HG02973 (cell line): ENCODE measurements around the gene UBASH3B.

Experiments
- ATAC-seq: cut with Tn5 transposase; IDR thresholded peaks from one replicate; pipeline ENCODE4 v1.9.1; 2021; ENCODE audit warnings: moderate library complexity; ENCODE audit not compliant: unreplicated experiment

Gene UBASH3B

DNA sequence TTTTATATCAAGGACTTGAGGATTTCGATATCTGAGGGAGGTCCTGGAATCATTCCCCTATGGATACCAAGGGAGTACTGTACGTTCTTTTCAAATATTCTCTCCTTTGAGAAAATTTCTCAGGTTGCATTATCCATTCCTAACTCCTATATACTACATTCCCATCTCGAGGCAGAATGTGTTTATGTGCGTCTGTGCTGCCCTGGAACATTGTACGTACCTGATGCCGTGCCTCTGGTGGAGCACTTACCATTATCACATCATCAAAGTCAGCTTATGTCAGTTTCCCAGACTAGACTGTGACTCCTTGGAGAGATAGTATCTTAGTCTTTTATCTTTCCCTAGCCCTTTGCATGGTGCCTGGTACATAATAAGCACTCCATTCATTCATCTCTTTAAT is 21.7 kb downstream of the UBASH3B start:
- ATAC-seq = no peak

DNA sequence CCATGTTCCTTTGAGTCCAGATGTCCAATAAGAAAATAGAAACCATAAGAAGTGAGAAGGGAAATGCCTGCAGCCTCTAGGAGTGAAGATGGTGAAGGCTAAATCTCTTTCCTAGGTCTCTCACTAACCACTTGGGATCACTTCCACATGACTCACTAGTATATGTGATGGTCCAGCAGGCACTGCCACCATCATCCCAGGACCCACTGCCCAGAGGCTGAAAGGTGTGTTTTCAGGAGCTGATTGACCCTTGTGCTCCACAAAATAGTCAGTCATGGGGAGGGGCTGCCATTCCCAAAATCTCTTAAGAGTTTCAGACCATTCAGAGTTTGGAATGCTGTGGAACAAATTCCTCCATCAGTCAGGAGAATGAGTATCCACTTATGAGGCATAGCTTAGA is 22.9 kb downstream of the UBASH3B start:
- ATAC-seq = no peak

DNA sequence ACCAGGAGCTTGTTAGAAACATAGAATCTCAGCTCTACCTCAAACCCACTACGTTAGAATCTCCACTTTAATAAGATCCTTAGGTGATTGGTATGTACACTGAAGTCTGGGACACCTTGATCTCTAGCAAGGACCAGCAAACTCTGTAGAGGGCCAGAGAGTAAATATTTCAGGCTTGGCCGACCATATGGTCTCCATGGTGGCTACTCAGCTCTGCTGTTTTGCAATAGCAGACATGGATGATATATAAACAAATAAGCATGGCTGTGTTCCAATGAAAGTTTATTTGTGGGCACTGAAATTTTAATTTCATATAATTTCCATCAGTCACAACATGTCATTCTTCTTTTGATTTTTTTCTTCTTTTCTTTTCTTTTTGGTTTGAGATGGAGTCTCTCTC is 23.9 kb downstream of the UBASH3B start:
- ATAC-seq = no peak

DNA sequence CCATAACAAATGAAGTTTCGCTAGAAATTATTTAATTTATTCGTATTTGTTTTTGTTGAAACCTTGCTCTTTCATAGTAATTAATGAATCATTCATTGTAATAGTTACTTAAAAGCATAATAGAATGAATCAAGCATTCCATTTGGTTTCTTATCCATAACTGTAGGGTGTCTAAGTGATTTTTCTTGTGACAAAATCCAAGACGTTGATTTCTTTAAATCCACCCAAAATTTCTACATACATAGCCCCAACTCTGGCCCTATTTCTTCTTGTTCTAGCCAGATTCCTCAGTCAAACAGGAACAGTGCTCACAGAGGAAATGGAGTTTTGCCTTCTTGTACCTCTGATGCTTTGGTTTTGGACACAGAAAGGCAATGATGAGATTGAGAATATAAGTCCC is 25.5 kb downstream of the UBASH3B start:
- no peak for ATAC-seq

DNA sequence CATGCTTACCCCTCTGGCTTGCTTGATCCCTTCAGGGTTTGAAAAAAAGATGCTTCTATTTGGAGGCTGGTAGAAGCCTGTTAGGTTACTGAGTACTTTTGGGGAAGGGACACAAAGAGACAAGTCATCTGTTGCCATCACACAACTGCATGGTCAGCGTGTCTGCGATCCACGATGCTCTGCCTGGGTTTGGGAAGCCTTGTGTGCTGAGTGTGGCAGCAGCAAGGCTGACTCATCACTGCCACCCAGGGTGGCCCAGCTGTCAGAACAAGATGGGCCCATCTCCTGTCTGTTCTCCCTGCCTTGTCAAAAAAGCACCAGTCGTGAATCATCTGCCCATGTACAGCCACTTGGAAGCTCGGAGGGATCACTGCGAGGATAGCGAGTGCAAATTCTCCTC is 26.2 kb downstream of the UBASH3B start:
- ATAC-seq = no peak

DNA sequence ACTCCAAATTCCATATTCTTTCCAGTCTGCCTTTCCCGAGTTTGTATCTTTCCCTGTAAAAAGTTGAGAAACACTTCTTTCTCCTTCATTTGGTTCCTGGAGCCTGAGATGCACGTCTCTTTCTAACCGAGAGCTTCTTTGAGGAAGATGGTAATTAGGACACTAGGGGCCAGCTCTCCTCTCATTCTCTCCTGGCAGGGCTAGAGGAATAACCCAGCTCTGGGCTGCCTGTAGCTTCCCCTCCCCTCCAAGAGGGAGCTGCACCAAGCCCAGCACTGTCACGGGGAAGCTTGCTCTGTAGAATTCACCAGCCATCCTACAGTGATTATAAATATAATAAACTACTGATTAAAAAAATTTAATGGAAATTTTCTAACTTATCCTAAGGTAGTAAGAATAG is 26.9 kb downstream of the UBASH3B start:
- no peak for ATAC-seq

DNA sequence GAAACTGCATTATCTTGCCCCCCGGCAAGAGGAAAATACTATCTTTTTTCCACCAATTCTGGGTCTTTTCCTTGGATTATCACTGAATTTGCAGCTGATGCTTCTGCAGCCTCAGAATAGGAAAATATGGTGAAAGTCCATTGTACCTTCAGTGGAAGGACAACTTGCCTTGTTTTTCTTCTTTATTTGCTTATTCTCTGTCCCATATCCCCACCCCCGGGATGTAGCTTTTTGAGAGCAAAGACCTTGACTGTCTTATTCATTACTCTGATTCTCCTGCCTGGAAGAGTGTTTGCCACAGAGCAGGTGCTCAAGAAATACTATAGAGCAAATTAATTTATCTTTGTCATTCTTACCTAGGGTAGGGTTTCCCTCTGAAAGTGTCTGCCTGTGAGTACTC is 29.5 kb downstream of the UBASH3B start:
- no peak for ATAC-seq

DNA sequence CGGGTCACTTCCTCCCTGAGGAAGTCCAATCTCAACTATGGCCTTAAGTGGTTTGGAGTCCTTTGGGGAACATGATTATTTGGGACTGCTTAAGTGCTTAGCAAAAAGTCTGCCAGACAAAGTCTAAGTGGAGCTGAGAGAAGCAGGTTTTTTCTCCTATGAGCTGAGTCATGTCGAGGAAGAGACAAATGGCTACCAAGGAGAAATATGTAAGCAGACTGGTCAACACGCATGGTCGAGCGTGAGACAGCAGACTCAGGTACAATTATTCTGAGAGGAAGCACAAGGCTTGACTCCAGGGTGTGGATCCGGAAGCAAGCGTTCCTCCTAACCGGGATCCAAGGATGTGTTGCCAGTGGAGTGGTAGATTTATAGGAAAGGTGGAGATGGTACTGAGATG is 30.6 kb downstream of the UBASH3B start:
- no peak for ATAC-seq

DNA sequence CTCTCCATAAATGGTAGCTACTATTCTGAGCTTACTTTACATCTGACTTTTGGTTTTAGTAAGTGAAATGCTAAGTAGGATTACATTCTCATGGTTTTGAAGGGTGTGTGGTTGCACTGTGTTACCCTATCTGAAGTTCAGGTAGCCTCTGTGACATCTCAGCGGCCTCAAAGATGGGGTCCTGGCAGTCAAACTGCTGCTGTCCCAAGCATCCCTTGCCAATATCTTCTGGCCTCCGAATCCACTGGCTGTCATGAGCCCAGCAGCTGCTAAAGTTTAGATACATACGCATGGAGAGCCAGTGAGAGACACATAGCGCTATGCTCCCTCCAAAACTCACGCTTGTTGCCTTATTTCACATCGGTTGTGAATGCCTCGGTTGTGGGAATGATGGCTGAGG is 34.9 kb downstream of the UBASH3B start:
- no peak for ATAC-seq

DNA sequence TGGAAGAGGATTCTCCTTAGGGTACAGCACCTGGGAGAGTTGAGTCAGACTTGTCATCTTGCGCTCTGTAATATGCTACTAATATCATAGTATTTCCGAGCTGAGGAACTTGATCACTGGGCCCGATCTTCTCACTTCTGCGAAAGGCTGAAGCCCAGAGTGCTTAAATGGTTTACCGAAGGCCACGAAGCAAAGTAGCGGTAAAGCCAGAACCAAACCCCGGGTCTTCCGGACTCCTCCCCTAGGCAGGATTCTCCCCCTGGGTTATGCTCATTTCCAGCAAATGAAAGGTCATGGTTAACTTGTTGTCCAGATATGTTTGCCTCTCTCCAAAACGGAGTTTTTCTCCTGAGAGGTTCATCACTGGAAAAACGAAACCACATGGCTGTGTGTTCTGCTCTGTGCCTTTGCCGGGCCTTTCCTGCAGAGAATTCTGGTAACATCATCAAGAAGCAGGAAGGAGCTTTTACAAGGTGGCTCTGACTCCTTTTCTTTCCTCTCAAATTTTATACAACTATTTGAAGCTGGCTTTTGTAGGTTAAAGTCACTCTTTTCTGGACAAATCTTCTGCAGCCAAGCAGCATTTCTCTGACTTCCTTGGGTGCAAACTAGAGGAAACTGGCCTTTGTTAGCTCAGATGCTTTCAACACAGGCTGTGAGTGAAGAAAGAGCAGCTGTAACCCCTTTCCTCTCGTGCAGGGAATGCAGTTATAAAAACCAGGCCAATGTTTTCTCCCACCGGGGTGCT is 35.5 kb downstream of the UBASH3B start:
- ATAC-seq = no peak

DNA sequence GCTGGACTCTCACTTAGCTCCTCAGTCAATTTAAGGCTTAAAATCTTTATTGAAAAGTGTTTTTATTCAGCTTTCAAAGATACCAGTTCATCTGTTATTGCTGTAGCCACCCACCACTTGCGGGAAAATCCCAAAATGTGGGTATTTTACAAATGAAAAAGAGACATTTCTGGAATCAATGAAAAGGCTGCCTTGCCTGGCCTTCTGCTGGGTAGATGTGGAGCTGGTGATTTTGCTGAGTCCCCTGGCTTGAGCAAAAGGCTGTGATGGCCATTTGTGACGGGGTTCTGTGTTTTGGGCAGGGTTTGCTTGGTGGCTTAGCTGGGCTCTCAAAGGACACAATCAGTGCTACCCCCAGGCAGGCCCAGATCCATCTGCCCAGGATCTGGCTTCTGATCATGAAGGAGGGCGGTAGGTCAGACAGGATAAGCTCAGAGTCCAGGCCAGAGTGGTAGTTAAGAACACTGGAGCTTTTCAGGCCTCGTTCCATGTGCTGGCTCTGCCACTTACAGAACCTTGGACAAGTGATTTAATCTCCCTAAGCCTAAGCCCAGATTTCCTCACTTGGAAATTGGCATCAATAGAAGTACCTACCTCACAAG is 36.1 kb downstream of the UBASH3B start:
- no peak for ATAC-seq

DNA sequence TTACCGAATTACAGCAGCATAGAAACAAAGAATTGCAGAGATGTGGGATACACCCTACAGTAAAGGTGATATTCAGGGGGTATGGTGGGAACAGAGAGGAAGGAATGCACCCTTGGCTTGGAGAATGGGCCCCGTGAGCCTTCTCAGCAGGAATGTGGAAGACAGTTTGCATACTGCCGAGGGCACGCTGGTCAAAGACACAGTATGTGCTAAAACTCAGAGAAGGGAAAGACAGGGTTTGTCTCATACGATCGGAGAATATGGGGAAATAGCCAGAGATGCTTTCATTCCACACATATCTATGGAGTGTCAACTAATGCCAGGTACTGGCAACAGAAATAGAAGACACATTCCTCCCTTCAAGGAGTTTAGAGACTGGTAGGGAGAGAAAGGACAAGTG is 36.9 kb downstream of the UBASH3B start:
- ATAC-seq = no peak

DNA sequence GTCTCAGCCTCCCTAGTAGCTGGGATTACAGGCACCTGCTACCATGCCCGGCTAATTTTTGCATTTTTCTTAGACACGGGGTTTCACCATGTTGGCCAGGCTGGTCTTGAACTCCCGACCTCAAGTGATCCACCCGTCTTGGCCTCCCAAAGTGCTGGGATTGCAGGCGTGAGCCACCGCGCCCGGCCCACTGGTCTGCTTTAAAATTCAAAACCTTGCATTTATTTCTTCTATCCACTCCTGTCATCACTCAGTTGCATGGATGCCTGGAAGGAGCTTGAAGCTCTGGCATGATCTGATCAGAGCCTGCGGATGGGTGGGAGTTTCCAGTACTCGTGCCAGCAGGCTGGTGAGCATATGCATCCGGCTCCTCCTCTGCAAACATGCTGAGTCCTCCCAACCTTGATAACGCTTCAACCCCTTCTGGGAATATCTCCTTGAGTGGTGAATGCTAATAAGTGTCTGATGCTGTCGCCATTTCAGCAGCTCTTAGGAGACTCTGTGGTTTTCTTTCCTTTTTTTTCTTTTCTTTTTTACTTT is 39.6 kb downstream of the UBASH3B start:
- ATAC-seq = no peak

DNA sequence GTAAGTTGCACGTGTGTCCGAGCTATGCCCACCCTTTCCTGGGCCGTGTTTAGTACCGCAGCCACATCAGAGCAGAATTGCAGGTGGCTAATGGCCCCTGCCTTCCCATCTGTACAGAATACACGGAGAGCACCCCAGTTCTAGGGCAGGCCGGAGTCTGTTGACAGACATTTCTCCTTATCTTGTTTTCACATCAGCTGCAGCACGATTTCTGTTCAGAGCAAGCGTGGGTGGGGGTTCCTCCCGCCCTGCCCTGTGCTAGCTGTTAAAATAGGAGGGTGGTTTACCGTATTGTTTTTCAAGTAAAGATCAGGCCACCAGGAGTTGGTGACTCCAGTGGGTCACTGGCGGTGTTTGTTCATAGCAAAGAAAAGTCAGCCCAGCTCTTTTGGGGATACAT is 41.1 kb downstream of the UBASH3B start:
- ATAC-seq = peak; percentile 32

DNA sequence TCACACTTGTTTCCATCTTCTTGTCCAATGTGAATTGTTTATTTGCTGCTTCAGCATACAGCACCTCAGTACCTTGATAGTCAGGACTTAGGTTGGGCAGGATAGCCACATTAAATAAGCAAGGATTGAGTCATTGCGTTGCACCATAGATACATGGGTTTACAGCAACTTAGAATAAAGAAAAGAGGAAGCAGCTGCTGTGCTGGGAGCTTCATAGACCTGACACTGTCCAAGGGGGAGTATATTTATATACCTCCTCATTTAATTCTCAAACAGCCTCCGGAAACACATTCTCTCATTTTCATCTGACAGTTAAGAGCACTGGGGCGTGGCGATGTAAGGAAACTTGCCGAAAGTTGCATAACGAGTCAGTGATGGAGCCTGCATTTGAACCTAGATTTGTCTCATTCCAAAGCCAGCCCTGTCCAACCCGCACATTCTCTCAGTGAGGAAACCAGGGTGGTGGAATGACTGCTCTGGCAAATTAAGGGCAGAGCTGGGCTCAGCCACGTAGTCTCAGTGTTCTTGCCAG is 42.2 kb downstream of the UBASH3B start:
- peak; percentile 95 for ATAC-seq

DNA sequence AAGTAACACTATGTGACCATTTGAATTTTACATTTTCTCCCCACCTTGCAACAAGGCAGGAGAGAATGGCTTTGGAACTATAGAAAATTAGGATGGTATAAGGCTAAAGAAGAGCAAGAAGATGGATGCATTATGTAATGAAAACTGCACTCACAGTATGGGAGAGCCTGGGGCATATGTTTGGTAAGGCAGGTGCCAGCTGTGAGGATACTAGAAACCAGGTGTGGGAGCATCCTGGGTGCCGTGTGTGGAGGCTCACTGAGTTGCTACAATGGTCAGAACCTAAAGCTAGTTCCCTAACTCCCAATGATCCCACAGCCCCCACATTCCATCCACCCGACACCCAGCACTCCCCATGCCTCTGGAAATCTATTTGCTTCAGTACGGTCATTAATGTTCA is 42.9 kb downstream of the UBASH3B start:
- no peak for ATAC-seq

DNA sequence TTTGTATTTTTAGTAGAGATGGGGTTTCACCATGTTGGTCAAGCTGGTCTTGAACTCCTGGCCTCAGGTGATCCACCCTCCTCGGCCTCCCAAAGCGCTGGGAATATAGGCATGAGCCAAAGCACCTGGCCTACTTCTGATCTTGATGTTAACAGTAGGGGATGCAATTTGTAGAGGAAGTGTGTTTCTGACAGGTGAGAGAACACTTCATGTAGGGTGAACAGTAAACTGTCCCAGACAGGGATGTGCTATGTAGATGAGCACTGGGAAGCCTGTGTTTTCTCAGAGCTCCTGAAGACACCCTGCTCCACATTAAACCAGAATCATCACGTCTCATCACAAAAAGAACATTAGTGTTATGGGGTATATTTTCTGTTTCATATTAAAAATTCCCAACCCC is 45.1 kb downstream of the UBASH3B start:
- no peak for ATAC-seq

DNA sequence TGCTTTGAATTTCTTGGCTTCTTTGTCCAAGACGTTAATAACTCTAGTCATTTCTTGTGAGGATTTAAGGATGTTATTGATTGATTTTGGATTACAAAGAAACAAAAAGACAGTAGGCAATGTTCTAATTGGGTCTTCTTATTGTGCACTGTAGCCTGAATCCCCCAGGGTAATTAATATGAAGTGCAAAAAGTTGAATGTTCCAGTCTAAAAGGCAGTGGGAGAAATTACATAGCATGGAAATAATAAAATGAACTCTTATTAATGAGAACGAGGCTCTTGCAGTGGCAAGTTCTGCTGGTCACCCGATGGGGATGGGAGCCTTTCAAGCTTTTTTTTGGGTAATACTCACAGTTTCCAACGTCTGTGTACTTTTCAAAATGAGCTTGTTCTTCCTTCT is 45.6 kb downstream of the UBASH3B start:
- no peak for ATAC-seq

DNA sequence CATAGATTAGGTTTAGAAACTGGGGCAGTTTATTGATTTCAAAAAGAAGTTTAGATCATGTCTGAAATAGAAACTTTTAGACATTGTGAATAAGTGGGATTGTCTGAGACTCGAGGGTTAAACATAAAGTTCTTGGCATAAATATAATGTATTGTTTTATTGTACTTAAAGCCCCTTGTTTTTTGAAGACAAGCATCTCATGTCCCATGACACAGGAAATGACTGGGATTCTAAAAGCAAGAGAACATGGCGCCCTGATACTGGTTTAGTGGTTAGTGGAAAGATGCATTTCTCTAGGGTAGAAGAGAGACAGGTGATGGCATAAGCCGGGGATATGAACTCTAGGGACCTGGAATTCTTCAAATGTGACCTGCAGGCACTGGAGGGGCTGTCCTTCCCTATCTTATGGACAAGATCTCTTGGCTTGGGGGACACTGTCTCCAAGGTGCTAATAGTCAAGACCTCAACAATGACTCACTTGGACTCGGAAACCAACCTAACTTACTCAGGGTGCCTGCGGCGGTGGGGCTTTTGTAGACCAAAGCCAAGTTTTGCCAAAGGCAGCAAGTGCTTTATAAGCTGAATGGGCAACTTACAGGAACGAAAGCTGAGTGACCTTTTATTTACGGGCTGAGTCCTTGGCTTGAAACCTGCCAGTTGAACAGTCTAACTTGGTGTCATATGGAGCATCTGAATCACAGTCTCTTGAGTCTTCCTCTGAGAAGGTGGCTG is 48.2 kb downstream of the UBASH3B start:
- ATAC-seq = no peak

DNA sequence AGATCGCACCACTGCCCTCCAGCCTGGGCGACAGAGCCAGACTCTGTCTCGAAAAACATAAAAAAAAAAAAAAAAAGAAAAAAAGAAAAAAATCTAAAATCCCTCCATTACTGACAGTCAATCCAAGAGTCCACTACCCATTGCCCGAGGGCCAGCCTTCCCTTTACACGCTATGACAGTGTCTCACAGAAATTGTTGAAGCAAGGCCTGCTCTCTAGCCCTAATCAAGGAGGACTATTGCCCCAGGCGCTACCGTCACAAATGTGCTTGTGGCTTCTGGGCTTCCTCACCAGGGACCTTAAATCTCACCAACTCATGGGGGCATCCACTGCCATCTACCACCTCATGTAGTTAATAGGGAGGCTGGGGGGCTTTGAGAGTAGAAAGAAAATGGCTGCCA is 49.9 kb downstream of the UBASH3B start:
- no peak for ATAC-seq

DNA sequence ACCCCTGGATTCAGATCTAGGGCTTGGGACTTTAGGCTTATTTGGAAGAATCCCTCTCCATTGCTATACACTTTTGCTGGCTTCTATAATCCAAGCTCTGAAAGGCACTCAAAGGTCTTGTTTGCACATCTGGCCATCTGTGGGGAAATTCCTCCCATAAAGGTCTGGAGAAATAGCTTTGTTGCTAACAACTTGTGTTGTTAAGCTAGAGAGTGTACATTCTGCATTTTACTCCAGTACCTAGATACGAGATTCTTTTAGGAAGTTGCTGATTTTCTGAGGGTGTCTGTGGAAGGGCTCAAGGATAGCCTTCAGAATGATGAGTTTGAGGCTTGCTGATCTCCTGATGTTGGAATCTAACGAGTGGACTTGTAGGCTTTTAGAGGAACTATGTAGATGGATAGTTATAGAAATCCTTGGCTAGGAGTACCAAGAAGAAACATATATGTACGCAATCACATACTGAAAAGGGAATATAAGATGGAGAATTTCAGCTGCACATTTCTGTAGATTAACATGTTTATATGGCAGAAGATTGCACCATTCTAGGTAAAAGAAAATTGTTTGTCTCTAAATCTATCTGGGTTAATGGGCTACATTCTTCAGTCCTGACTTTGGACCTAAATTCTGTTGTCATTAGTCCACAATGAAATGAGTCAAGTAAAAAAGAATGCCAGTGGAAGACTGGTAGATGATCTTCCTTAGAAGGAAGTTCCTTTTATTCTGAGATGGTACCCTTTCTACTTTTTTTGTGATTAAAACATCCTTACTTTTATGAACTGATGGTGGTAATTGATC is 51.0 kb downstream of the UBASH3B start:
- no peak for ATAC-seq
